ENCODE results near the gene IL4. TPM values are rescaled to one million over a fixed set of nuclear protein-coding genes. Genes with fewer than 3 reads are reported as not detected.

IL4 gene
- polyA plus RNA-seq, 3 donors: not detected

DNA sequence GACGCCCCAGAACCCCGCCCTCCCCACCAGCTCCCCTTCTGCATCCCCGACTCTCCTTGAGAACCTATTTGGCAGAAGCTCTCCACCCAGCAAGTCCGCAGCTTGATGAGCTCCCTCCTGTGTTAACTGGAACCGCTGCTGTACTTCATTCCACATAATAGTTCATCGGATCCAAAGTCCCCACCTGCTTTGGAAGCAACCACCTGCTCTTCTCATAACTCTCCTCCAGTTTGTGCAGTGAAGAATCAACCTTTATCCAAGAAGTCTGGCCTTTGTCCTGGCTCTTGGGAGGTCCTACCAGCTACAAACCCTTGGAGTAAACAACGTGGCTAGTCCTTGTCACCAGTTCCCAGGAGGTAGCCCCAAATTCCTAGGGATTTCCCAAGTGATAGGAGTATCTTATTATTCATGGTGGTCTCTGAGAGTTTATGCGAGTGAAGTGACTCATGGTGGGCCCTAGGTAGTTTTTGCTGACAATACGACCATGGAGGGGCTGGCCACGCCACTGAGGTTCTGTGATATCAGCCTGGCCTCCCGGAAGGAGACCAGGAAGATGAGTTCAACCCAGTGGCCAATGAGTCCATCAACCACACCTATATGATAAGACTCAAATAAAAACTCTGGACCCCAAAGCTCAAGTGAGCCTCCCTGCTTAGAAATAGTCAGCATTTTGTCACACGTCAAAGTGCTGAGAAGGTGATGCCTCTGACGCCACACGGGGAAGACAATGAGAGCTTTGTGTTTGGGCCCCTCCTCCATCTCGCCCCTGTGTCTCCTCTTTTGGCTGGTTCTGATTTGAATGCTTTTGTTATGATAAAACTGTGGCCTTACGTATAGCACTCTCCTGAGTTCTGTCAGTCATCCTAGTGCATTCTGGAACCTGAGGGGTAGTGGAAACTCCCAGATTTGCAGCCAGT, 3.6 kb upstream of the IL4 start:
- DNase-seq (ENCODE audit: low read depth in 3 of 3, low spot score in 2 of 3): no peak

DNA sequence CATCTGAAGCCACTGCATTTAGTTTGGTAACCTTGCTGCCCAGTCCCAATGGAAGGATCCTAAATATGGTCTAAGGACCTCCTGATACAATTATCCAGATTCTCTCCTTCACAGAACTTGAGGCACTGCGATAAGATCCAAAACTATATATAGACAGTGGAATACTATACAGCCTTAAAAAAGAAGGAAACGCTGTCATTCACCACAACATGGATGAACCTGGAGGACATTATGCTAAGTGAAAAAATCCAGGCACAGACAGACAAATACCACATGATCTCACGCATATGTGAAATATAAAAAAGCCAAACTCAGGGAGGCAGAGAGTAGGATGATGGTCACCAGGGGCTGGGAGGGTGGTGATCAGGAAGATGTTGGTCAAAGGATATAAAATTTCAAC, 2.8 kb upstream of the IL4 start:
- no peak for DNase-seq (ENCODE audit: low read depth in 3 of 3, low spot score in 2 of 3)

DNA sequence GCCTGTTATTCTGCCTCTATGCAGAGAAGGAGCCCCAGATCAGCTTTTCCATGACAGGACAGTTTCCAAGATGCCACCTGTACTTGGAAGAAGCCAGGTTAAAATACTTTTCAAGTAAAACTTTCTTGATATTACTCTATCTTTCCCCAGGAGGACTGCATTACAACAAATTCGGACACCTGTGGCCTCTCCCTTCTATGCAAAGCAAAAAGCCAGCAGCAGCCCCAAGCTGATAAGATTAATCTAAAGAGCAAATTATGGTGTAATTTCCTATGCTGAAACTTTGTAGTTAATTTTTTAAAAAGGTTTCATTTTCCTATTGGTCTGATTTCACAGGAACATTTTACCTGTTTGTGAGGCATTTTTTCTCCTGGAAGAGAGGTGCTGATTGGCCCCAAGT, 301 bp upstream of the IL4 start:
- no peak for DNase-seq (ENCODE audit: low read depth in 3 of 3, low spot score in 2 of 3)

DNA sequence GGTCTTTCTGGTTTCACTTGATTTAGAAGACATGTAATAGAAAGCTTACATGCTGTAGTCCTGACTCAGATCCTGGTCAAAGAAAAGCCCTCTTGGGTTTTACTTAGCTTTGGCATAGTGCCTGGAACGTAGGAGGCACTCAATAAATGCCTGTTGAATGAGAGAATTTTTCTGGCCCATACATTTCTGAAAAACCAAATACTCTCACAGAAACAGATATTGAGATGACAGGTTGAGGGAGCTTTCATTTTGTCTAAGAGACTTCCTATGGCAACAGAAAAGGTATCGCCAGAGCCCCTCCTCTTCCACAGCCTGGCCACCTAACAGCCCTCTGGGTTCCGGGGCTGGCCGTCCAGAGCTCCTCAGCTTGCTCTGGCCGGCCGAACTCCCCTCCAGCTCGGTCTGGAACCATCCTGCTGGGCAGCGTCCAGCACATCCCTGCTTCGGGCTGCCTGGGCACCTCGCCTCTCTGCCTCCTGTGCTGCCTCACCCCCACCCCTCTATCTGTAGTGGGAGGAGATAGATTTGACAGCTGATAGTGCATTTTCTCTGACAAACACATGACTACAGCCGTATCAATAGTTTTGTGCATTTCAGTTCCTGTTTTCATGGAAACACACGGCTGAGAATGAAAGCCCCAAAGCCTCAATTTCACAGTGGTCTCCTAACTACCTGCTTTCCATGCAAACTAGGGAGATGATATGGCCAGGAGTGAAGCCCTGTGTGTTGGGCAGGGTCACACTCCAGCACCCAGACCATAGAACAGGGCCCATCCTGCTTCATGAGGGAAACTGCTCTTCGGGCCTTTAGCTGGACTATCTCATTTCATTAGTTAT, 1.1 kb downstream of the IL4 start:
- DNase-seq (ENCODE audit: low read depth in 3 of 3, low spot score in 2 of 3): no peak

DNA sequence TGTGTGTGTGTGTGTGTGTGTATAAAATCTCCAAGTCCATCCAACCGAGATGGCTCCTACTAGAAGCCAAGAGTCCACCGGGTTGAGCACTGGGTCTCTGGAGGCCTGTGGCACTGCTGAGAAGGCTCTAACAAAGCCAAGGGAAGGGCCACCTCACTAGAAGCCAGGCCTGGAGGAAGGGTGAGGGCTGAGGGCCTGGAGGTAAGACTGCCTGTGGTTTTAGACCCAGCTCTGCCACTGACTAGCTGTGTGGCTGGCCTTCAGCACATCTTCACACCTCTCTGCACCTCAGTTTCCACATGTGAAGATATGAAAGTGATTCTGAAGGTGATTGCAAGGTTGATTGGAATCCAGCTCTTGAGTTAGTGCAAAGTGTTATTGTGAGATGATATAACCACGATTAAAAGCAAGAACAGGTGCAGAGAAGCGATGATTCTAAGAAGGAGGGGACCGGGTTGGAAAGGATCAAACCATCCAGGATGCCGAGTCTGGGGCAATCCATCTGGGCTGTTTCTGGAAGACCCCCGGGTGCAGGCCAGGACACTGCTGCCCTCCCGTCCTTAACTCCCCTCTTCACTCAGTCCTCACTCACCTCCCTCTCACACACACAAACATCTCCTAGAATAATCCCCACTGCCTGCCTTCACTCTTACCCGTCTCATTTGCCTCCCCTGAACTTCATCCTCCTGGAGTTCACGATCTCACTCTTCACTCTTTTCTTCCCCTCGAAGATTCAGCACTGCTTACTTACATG, 2.3 kb downstream of the IL4 start:
- no peak for DNase-seq (ENCODE audit: low read depth in 3 of 3, low spot score in 2 of 3)

DNA sequence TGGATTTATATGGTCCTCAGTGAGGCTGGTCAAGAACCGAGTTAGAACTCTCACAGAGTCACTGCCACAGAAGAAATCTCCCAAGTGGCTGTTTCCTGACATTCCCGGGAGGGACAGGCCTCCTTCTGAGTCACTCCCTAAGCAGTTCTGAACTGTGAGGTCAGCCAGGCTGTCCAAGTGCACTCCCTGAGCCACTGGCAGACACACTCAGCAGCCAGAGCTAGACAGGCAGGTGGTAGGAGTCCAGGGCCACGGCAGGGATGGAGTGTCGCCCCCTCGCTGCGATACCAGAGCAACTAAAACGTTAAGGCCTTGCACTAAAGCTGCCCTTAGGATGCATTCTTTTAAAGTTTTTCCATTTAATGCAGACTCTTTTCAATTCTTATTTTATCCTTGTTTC, 3.4 kb downstream of the IL4 start:
- DNase-seq (ENCODE audit: low read depth in 3 of 3, low spot score in 2 of 3): no peak

DNA sequence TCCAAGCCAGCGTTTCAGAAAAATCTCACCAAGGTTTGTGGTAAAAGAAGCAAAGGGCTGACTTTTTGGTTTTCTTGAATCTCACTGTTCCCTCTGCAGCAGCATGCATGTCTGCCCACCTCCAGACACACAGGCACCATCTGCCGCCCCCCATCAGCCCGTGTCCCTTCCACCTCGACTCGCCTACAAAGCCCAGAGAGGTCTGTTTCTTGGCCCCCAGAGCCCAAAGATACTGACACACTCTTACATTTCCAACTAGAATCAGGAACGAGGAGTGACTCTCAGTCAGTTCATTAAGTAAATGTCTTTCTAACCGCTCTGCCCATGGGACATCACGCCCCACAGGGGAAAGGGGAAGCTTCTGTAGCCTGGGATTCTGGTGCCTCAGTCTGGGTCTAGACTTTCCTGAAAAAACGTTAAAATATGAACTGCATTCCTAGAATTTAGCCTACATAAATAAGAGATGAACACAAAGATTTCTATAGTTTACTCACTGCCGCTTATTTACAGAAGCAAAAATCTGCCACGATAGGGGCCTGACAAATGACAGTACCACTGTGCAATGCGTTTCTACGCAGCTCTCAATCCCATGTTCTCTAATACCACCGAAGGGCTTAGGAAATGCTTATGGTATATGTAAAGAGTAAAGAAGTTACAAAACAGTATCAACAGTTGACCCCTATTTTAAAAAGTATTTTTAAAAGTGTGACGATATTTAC, 4.1 kb downstream of the IL4 start:
- no peak for DNase-seq (ENCODE audit: low read depth in 3 of 3, low spot score in 2 of 3)

DNA sequence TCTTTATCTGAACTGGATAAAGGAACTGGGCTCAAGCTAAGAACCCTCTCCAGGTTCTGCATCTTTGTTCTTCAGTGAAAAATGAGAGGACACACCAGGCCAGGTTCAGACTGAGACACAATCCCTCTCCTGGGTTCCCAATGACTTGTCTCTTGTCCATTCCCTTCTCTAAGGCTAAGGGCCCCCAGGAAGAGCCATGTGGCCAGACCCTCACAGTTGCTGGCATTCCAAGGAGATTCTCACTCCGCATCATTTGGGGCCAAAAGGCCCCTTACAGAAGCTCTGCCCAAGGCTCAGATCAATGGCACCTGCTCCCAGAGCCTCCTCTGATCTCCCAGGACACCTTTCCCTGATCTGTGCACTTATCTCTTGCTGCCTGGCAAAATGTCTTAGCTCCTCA, 4.9 kb downstream of the IL4 start:
- DNase-seq (ENCODE audit: low read depth in 3 of 3, low spot score in 2 of 3): no peak

DNA sequence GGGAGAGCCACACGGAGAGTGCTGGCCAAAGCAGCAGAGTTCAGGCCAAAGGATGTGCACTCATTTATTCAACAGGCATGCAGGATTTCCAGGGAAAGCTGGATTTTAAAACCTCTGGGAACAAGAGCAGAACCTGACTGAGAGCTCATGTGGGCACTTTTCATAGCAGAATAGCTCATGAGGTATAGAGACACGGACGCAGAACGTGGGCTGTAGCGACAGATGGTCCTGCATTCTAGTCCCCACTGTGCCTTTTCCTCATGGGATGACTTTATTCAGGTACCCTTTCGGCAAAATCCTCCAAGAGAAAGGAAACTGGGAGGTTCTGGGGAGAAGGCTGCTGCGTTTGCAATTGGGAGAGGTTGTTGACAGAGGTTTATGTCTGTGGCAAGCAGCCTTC, 5.4 kb downstream of the IL4 start:
- no peak for DNase-seq (ENCODE audit: low read depth in 3 of 3, low spot score in 2 of 3)

DNA sequence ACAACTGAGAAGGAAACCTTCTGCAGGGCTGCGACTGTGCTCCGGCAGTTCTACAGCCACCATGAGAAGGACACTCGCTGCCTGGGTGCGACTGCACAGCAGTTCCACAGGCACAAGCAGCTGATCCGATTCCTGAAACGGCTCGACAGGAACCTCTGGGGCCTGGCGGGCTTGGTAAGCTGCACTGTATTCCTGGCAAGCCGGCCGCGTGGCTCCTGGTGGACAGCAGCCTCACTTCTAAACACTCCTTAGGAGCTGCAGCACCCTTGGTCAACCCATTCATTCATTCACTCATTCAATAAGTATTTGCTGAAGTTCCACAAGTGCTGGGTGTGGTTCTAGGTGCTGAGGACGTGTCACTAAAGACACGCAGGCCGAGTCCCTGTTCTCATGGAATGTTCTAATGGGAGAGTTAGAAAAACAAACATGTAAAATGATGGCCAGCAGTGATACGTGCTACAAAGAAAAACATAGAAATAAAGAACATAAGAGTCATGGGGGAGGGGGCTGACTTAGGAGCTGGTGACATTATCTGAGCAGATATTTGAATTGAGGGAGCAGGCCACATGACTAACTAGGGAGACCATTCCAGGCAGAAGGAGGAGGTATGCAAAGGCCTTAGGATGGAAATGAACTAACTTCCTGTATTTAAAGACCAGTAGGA, 6.1 kb downstream of the IL4 start:
- DNase-seq (ENCODE audit: low read depth in 3 of 3, low spot score in 2 of 3): no peak

DNA sequence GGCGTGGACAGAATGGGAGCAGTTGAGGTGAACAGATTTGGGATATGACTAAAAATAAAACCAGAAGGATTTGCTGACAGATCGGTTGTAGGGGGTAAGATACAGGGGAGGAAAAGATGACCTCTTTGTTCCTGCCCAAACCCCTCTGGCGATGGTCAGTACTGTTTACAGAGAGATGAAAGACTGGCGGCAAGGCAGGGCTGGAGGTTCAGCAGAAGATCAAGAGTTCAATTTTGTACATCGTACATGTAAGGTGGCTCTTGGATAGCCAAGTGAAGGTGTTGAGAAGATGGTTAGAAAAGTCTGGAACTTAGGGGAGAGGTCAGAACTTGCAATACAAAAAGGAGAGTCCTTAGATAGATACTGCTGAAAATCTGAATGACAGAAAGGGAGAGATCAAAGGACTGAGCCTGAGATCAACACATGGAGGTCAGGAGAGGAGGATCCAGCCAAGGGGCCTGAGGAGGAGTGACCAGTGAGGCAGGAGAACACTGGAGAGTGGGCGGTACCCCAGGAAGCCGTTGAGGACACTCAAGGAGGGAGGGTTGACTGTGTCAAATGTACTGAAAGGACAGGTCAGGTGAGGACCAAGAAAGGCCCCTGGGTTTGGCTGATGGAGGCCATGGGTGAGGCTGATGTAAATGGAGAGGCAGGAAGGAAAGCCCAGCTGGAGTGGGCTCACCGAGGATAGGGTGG, 7.1 kb downstream of the IL4 start:
- no peak for DNase-seq (ENCODE audit: low read depth in 3 of 3, low spot score in 2 of 3)

DNA sequence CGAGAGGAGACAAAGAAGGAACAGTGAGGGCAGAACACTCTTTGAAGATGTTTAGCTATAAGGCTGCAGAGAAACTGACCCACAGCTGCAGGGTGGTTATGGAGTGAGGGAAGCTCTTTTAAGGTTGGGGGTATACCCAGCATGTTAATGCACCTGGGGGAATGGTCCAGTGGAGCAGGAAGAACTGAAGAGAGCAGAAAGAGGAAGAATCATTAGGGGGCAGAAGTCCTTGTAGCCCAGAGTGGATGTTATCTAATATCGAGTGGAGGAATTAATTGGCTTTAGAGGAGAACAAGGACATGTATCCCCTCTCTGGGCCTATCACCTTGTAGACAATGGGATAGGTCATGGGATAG, 7.7 kb downstream of the IL4 start:
- no peak for DNase-seq (ENCODE audit: low read depth in 3 of 3, low spot score in 2 of 3)

DNA sequence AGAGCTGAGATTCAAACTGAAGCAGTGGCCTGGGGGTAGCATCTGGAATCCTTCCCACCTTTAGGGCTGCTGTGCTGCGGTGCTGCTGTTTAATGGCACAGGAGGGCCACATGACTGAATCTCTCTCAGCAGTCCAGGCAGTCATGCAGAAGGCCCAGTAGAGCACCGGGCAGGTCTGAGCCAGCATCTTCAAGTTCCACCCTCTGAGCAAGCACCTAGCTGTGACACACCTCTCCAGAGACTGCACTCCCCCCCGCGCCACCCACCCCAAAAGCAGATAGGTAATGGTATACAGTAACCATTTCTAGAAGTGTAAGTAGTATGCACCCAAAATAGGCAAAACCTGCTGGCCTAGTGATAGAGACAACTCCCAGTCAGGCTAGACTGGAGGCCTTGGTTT, 8.2 kb downstream of the IL4 start:
- no peak for DNase-seq (ENCODE audit: low read depth in 3 of 3, low spot score in 2 of 3)

DNA sequence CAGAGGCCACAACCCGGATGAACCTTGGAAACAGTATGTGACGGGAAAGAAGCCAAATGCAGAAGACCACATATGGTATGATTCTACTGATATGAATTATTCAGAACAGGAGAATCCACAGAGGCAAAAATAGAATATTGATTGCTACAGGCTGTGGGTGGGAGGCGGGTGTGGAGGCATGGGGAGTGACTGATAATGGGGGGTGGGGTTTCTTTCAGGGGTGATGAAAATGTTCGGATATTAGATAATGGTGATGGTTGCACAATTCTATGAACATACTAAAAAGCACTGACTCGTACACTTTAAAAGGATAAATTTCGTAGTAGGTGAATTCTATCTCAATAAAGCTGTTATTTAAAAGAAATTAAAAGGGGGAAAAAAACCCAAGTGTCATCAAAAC, 10.7 kb downstream of the IL4 start:
- DNase-seq (ENCODE audit: low read depth in 3 of 3, low spot score in 2 of 3): no peak

DNA sequence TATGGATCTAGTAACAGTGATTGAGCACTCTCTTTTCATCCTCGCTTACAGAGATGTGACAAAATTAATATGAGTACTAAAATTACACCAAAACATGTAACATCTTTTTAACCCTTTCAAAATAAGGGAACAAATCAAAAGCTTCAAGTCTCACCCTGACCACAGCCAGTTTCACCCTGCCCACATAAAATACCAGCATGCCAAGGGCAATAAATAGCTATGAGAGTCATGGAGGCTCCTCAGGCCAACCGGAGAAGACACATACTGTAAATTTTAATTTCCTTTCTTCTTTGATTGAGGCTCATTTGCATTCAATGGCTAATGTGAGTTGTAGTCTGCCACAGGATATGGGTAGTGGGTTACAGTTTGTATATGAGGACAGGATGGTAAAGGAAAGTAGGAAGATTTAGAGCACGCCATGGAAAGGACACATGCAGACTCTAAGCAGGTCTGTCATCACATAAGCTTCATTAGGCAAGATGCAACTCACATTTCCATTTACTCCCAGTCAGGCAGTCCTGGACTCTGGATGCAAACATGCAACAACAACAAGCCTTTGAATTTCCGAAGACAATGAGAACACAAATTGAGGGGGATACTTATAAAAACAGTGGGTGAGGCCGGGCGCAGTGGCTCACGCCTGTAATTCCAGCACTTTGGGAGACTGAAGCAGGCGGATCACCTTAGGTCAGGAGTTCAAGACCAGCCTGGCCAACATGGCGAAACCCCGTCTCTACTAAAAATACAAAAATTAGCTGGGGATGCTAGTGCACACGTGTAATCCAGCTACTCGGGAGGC, 11.3 kb downstream of the IL4 start:
- no peak for DNase-seq (ENCODE audit: low read depth in 3 of 3, low spot score in 2 of 3)

DNA sequence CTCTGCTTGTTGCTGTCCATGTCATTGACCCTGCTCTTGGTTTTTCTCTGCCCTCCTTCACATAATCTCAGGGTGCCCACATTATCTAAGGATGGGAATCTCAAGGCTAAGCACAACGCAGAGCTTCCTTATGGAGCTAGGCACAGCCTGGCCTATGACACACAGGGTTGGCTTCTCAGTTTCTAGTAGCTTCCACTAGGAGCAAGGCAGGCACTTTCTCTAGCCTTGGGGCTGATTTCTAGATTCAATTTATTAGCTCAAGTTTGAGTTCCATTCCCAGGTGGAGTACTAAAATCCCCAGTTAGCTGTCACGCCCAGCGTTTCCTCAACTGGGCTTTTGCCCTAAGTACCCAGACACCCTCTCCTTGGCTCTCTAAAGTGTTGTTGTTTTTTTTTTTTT, 12.4 kb downstream of the IL4 start:
- DNase-seq (ENCODE audit: low read depth in 3 of 3, low spot score in 2 of 3): no peak

DNA sequence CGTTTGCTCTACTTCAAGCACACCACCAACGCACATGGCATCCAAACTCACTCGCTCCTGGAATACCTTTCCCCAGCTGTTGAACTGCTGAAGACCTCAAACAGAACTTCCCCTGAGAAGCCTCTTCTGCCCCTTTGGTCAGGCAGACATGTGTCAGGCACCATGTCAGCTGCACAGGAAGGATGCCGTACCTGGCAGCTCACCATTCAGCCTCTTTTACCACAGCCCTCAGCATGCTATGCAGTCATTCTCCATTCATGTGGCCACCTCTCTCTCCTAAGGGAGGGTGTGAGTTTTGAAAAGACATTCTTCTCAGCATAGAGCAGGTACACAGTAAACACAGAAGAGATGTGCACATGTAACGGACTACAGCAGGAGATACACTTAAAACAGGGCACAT, 14.2 kb downstream of the IL4 start:
- DNase-seq (ENCODE audit: low read depth in 3 of 3, low spot score in 2 of 3): no peak

DNA sequence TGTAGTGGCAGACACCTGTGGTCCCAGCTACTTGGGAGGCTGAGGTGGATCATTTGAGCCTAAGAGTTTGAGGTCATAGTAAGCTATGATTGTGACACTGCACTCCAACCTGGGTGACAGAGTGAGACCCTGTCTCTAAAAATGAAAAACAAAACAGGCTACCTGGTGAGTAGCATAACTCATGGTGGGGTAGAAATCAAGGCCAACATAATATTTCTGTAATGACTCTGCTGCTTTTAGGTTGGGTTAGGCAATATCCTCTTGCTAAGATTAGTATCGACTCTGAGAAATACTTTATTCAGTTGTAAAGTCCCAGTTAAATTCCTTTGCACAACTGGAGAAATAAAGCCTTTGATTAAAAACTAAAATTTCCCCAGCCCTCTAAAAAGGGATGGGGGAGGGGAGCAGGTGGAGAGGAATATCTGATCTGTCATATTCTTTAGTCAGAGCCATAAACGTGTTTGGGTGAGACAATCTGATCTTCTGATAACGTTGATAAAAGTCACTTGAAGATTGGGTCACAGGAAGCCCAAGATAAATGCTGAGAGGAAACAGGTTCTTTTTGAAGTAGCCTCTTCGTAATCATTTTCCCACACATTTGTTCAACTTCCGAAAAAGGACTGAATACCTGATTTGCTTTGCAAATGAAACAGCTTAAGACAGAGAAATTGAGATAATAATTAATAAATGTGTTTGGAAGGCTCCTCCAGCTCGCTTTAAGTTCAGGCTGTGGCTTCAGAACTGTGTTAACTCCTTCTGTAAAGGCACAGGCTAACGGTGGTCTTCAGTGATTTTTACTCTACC, 14.9 kb downstream of the IL4 start:
- no peak for DNase-seq (ENCODE audit: low read depth in 3 of 3, low spot score in 2 of 3)
